ENCODE results near the gene CCDC28B. TPM values are rescaled to one million over a fixed set of nuclear protein-coding genes. Genes with fewer than 3 reads are reported as not detected.

Gene CCDC28B
- total and polyA plus RNA-seq, 2 of the 13 experiments (the other 11 are each of a cell fraction or from before 2014, with no cell fraction given): 2.6 to 3.5 TPM

DNA sequence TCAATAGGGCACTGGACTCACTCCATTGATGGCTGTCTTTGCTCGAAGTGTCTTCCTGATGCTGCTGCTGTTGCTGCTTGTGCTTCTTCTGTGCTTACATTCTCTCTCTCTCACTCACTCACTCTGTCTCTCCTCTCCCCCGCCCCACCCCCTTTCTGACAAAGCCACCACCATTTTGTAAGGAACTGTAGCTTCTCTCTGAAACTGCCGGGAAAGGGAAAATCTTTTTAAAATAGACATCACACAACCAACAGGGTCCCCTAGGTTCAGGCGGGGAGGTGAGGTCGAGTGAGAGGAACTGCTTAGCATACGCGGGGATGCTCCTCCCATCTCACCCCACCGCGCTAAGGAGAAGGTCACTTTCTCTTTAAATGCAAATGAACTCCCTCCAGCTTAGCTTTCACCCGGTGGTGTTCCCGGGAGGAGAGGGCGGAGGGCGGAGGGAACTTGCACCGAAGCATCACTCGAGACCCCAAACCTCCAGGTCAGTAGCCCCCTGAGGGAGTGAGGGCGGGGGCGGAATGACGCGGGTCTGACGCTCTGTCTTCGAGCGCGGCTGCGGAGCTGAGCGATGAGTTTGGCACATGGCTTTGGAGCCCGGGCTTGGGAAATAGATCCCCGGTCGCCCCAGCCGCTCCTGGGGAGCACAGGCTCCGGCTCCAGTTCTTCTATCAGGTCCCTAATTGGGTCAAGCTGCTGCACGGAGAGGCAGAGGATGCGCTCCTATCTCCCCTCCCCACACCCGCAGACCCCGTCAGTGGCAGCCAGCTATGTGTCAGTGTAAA lies at the start of gene CCDC28B (continued):
- TF ChIP-seq, protein P1, sequence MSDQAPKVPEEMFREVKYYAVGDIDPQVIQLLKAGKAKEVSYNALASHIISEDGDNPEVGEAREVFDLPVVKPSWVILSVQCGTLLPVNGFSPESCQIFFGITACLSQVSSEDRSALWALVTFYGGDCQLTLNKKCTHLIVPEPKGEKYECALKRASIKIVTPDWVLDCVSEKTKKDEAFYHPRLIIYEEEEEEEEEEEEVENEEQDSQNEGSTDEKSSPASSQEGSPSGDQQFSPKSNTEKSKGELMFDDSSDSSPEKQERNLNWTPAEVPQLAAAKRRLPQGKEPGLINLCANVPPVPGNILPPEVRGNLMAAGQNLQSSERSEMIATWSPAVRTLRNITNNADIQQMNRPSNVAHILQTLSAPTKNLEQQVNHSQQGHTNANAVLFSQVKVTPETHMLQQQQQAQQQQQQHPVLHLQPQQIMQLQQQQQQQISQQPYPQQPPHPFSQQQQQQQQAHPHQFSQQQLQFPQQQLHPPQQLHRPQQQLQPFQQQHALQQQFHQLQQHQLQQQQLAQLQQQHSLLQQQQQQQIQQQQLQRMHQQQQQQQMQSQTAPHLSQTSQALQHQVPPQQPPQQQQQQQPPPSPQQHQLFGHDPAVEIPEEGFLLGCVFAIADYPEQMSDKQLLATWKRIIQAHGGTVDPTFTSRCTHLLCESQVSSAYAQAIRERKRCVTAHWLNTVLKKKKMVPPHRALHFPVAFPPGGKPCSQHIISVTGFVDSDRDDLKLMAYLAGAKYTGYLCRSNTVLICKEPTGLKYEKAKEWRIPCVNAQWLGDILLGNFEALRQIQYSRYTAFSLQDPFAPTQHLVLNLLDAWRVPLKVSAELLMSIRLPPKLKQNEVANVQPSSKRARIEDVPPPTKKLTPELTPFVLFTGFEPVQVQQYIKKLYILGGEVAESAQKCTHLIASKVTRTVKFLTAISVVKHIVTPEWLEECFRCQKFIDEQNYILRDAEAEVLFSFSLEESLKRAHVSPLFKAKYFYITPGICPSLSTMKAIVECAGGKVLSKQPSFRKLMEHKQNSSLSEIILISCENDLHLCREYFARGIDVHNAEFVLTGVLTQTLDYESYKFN (CRISPR knock-in tag; conservative IDR thresholded peaks at IDR 0.05): no peak; the same call in 1 of the 2 replicates
- no peak for TF ChIP-seq TMF1 (CRISPR knock-in tag; IDR thresholded peaks at IDR 0.05; ENCODE audit: low read depth)
- TF ChIP-seq, protein P2, sequence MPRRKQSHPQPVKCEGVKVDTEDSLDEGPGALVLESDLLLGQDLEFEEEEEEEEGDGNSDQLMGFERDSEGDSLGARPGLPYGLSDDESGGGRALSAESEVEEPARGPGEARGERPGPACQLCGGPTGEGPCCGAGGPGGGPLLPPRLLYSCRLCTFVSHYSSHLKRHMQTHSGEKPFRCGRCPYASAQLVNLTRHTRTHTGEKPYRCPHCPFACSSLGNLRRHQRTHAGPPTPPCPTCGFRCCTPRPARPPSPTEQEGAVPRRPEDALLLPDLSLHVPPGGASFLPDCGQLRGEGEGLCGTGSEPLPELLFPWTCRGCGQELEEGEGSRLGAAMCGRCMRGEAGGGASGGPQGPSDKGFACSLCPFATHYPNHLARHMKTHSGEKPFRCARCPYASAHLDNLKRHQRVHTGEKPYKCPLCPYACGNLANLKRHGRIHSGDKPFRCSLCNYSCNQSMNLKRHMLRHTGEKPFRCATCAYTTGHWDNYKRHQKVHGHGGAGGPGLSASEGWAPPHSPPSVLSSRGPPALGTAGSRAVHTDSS (CRISPR knock-in tag; conservative IDR thresholded peaks at IDR 0.05): no peak
- no peak for TF ChIP-seq ZNF136 (CRISPR knock-in tag; IDR thresholded peaks at IDR 0.05; ENCODE audit: low read depth)
- no peak for TF ChIP-seq ZNF672 (CRISPR knock-in tag; IDR thresholded peaks at IDR 0.05)
- TF ChIP-seq, protein P3, sequence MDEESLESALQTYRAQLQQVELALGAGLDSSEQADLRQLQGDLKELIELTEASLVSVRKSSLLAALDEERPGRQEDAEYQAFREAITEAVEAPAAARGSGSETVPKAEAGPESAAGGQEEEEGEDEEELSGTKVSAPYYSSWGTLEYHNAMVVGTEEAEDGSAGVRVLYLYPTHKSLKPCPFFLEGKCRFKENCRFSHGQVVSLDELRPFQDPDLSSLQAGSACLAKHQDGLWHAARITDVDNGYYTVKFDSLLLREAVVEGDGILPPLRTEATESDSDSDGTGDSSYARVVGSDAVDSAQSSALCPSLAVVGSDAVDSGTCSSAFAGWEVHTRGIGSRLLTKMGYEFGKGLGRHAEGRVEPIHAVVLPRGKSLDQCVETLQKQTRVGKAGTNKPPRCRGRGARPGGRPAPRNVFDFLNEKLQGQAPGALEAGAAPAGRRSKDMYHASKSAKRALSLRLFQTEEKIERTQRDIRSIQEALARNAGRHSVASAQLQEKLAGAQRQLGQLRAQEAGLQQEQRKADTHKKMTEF (CRISPR knock-in tag; IDR thresholded peaks at IDR 0.05): peak; percentile 28; the same call in 1 of the 2 replicates
- no peak for TF ChIP-seq RARA (CRISPR knock-in tag; IDR thresholded peaks at IDR 0.05)
- peak; percentile 32; the same call in 1 of the 2 replicates for TF ChIP-seq SALL1 (CRISPR knock-in tag; IDR thresholded peaks at IDR 0.05)
- TF ChIP-seq ZNF317 (CRISPR knock-in tag; IDR thresholded peaks at IDR 0.05): no peak
- TF ChIP-seq MAZ (IDR thresholded peaks at IDR 0.05; ENCODE audit: borderline replicate concordance, low read depth, low read length): no peak
- TF ChIP-seq MAZ (CRISPR knock-in tag; IDR thresholded peaks at IDR 0.05; ENCODE audit: low read depth): peak; percentile 28; the same call in 1 of the 2 replicates
- no peak for TF ChIP-seq POLR2G (IDR thresholded peaks at IDR 0.05; ENCODE audit: low read depth, low read length)
- TF ChIP-seq, protein P4, sequence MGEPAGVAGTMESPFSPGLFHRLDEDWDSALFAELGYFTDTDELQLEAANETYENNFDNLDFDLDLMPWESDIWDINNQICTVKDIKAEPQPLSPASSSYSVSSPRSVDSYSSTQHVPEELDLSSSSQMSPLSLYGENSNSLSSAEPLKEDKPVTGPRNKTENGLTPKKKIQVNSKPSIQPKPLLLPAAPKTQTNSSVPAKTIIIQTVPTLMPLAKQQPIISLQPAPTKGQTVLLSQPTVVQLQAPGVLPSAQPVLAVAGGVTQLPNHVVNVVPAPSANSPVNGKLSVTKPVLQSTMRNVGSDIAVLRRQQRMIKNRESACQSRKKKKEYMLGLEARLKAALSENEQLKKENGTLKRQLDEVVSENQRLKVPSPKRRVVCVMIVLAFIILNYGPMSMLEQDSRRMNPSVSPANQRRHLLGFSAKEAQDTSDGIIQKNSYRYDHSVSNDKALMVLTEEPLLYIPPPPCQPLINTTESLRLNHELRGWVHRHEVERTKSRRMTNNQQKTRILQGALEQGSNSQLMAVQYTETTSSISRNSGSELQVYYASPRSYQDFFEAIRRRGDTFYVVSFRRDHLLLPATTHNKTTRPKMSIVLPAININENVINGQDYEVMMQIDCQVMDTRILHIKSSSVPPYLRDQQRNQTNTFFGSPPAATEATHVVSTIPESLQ (CRISPR knock-in tag; conservative IDR thresholded peaks at IDR 0.05): no peak
- no peak for TF ChIP-seq CBX1 (IDR thresholded peaks at IDR 0.05; ENCODE audit: low read depth)
- no peak for TF ChIP-seq ZNF235 (CRISPR knock-in tag; IDR thresholded peaks at IDR 0.05; ENCODE audit: borderline replicate concordance)
- TF ChIP-seq, protein P5, sequence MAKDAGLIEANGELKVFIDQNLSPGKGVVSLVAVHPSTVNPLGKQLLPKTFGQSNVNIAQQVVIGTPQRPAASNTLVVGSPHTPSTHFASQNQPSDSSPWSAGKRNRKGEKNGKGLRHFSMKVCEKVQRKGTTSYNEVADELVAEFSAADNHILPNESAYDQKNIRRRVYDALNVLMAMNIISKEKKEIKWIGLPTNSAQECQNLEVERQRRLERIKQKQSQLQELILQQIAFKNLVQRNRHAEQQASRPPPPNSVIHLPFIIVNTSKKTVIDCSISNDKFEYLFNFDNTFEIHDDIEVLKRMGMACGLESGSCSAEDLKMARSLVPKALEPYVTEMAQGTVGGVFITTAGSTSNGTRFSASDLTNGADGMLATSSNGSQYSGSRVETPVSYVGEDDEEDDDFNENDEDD (CRISPR knock-in tag; IDR thresholded peaks at IDR 0.05; ENCODE audit: borderline replicate concordance): peak; percentile 40; the same call in 1 of the 2 replicates
- TF ChIP-seq, protein P6, sequence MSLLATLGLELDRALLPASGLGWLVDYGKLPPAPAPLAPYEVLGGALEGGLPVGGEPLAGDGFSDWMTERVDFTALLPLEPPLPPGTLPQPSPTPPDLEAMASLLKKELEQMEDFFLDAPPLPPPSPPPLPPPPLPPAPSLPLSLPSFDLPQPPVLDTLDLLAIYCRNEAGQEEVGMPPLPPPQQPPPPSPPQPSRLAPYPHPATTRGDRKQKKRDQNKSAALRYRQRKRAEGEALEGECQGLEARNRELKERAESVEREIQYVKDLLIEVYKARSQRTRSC (CRISPR knock-in tag; IDR thresholded peaks at IDR 0.05; ENCODE audit: low read depth): 0 out of 2 replicates have a peak, but pooled peaks have one; percentile 59
- TF ChIP-seq ZNF232 (CRISPR knock-in tag; IDR thresholded peaks at IDR 0.05; ENCODE audit: borderline replicate concordance): no peak
